ENCODE results near the gene CYBC1. TPM values are rescaled to one million over a fixed set of nuclear protein-coding genes. Genes with fewer than 3 reads are reported as not detected.

CYBC1 gene
- total and polyA plus RNA-seq, 3 experiments from 2014 or later, result 175 to 189 (median 184) TPM

GRCh38 chr17:82446124-82446523 is 4.4 kb downstream of the CYBC1 start:
- H3K27me3 Mint-ChIP-seq, result no peaks in the 10 kb centered on the region
- CTCF ChIA-PET, result no interaction called here

DNA sequence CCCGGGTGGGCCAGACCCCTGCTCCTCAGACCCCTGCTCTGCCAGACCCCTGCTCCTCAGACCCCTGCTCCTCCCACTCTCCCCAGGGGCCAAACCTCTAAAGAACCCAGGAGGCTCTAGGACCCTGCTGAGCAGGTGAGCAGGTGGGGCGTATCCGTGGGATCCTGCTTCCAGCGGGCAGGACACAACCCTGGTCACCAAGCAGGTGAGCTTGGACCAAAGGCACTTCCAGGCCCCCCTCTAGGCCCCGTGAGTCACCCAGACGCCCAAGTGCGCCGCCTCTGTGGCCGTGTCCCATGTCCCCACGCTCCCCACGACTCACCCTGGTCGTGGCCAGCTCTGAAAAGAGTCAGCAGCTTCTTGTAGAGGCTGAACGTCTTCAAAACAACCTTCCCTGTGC is 5.0 kb downstream of the CYBC1 start:
- H3K4me3 ChIP-seq (ENCODE audit: low read length), result no peak overlapping the region
- Mint-ChIP-seq H3K9me3 (no peaks in the 10 kb centered on the region), H3K27ac (peak overlapping the region in 1 of 8 donors; percentile 79), H3K4me1 (peaks cover 15 to 38% (median 15%) of the 10 kb centered on the region in 3 donors), H3K4me3 (no peak overlapping the region), H3K27me3 (no peaks in the 10 kb centered on the region), H3K36me3 (peaks cover 0 to 56% (median 0%) of the 10 kb centered on the region in 3 donors)
- CTCF ChIA-PET, result no interaction called here
- DNase-seq, result no peak
- no peak overlapping the region for H3K27ac ChIP-seq (ENCODE audit: low read depth, low read length)
- peaks cover 14% of the 10 kb centered on the region for H3K4me1 ChIP-seq (ENCODE audit: insufficient read depth, low read length)
- POLR2A ChIA-PET, result no interaction called here
- H3K27me3 ChIP-seq (ENCODE audit: insufficient read depth, low read length, poor library complexity, severe bottlenecking), result no peaks in the 10 kb centered on the region
- H3K36me3 ChIP-seq (ENCODE audit: insufficient read depth, low read length), result peaks cover 13% of the 10 kb centered on the region
- H3K9me3 ChIP-seq (ENCODE audit: low read length), result no peaks in the 10 kb centered on the region

More at GRCh38 chr17:82446124-82446523, 4.4 kb downstream of the CYBC1 start:
- POLR2A ChIA-PET, result no interaction called here
- no peaks in the 10 kb centered on the region for H3K27me3 ChIP-seq (ENCODE audit: insufficient read depth, low read length, poor library complexity, severe bottlenecking)
- no peak for DNase-seq
- H3K9me3 Mint-ChIP-seq, result no peaks in the 10 kb centered on the region
- peaks cover 18 to 43% (median 21%) of the 10 kb centered on the region in 3 donors for H3K4me1 Mint-ChIP-seq
- H3K27ac ChIP-seq (ENCODE audit: low read depth, low read length), result no peak overlapping the region
- H3K27ac Mint-ChIP-seq, result peak overlapping the region in 2 of 8 donors; percentile 76 to 79
- peaks cover 0 to 56% (median 0%) of the 10 kb centered on the region in 3 donors for H3K36me3 Mint-ChIP-seq
- H3K4me3 ChIP-seq (ENCODE audit: low read length), result no peak overlapping the region
- H3K36me3 ChIP-seq (ENCODE audit: insufficient read depth, low read length), result peaks cover 13% of the 10 kb centered on the region
- no peaks in the 10 kb centered on the region for H3K9me3 ChIP-seq (ENCODE audit: low read length)
- peaks cover 17% of the 10 kb centered on the region for H3K4me1 ChIP-seq (ENCODE audit: insufficient read depth, low read length)
- peak overlapping the region in 1 of 7 donors; percentile 32 for H3K4me3 Mint-ChIP-seq

- no peak for DNase-seq
- Histone ChIP-seq H3K27ac (ENCODE audit: low read depth, low read length) (no peak overlapping the region), H3K4me3 (ENCODE audit: low read length) (no peak overlapping the region), H3K4me1 (ENCODE audit: insufficient read depth, low read length) (peaks cover 14% of the 10 kb centered on the region), H3K27me3 (ENCODE audit: insufficient read depth, low read length, poor library complexity, severe bottlenecking) (no peaks in the 10 kb centered on the region), H3K36me3 (ENCODE audit: insufficient read depth, low read length) (peaks cover 13% of the 10 kb centered on the region), H3K9me3 (ENCODE audit: low read length) (no peaks in the 10 kb centered on the region)
- Mint-ChIP-seq H3K36me3 (peaks cover 0 to 61% (median 0%) of the 10 kb centered on the region in 3 donors), H3K4me1 (peaks cover 15 to 42% (median 16%) of the 10 kb centered on the region in 3 donors), H3K27ac (no peak overlapping the region), H3K9me3 (no peaks in the 10 kb centered on the region), H3K27me3 (no peaks in the 10 kb centered on the region), H3K4me3 (no peak overlapping the region)
- POLR2A ChIA-PET, result no interaction called here
- CTCF ChIA-PET, result no interaction called here
Measured at GRCh38 chr17:82444941-82445521, 5.5 kb downstream of the CYBC1 start.

GRCh38 chr17:82444284-82444893 is 6.2 kb downstream of the CYBC1 start:
- peaks cover 13% of the 10 kb centered on the region for H3K36me3 ChIP-seq (ENCODE audit: insufficient read depth, low read length)
- POLR2A ChIA-PET, result no interaction called here

GRCh38 chr17:82443465-82444283 is 6.9 kb downstream of the CYBC1 start:
- Mint-ChIP-seq H3K27ac (no peak overlapping the region), H3K27me3 (no peaks in the 10 kb centered on the region), H3K36me3 (peaks cover 0 to 49% (median 0%) of the 10 kb centered on the region in 3 donors), H3K9me3 (no peaks in the 10 kb centered on the region), H3K4me1 (peaks cover 5 to 31% (median 6%) of the 10 kb centered on the region in 3 donors), H3K4me3 (no peak overlapping the region)
- H3K4me1 ChIP-seq (ENCODE audit: insufficient read depth, low read length), result peaks cover 9% of the 10 kb centered on the region
- DNase-seq, result peak in 1 of 5 donors; percentile 42
- H3K27me3 ChIP-seq (ENCODE audit: insufficient read depth, low read length, poor library complexity, severe bottlenecking), result no peaks in the 10 kb centered on the region
- H3K27ac ChIP-seq (ENCODE audit: low read depth, low read length), result no peak overlapping the region
- ChIA-PET CTCF (no interaction called here), POLR2A (no interaction called here)
- H3K4me3 ChIP-seq (ENCODE audit: low read length), result no peak overlapping the region
- no peaks in the 10 kb centered on the region for H3K9me3 ChIP-seq (ENCODE audit: low read length)
- H3K36me3 ChIP-seq (ENCODE audit: insufficient read depth, low read length), result peaks cover 13% of the 10 kb centered on the region

More at GRCh38 chr17:82444284-82444893, 6.2 kb downstream of the CYBC1 start:
- no peak overlapping the region for H3K27ac ChIP-seq (ENCODE audit: low read depth, low read length)
- Mint-ChIP-seq H3K9me3 (no peaks in the 10 kb centered on the region), H3K4me1 (peaks cover 11 to 38% (median 12%) of the 10 kb centered on the region in 3 donors), H3K27ac (no peak overlapping the region), H3K36me3 (peaks cover 0 to 55% (median 0%) of the 10 kb centered on the region in 3 donors), H3K4me3 (no peak overlapping the region), H3K27me3 (no peaks in the 10 kb centered on the region)
- no peaks in the 10 kb centered on the region for H3K27me3 ChIP-seq (ENCODE audit: insufficient read depth, low read length, poor library complexity, severe bottlenecking)
- no peak for DNase-seq
- CTCF ChIA-PET, result no interaction called here
- peaks cover 14% of the 10 kb centered on the region for H3K4me1 ChIP-seq (ENCODE audit: insufficient read depth, low read length)
- no peaks in the 10 kb centered on the region for H3K9me3 ChIP-seq (ENCODE audit: low read length)
- H3K4me3 ChIP-seq (ENCODE audit: low read length), result no peak overlapping the region

DNA sequence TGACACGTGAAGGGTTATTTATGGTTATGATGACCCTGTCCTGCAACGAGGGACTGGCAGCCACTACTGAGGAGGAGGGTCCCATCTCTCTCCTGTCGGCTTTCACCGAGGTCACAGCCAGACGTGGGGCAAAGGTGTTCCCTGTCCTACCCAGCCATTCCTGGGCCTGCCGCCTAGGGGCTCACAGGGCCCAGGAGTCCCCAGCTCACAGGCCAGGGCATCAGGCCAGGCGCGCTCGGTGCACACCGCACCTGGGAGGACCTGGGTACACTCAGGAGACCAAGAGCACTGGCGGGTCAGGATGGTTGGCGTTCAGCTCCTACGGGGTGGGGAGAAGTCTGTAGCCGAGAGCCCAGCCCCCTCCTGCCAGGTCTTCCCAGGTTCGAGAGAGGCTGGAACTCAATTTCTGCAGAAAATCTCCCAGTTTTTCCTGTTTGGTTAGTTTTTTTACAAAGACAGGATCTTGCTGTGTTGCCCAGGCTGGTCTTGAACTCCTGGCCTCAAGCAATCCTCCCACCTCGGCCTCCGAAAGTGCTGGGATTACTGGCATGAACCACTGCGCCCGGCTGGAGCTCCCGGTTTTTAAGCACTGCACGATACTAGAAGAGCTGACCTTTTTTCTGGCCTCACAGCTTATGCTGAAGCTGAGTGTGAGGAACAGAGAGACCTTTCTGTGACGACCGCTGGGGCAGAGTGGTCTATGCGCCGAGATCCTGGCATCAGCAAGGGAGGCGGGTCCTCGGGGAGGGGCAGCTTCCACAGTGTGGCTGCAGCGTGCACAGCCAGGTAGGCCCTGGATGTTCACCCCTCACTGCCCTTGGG is 7.7 kb downstream of the CYBC1 start:
- CTCF ChIA-PET, result no interaction called here
- no peak overlapping the region for H3K27ac ChIP-seq (ENCODE audit: low read depth, low read length)
- H3K27me3 ChIP-seq (ENCODE audit: insufficient read depth, low read length, poor library complexity, severe bottlenecking), result no peaks in the 10 kb centered on the region
- H3K4me1 ChIP-seq (ENCODE audit: insufficient read depth, low read length), result peaks cover 3% of the 10 kb centered on the region
- Mint-ChIP-seq H3K4me3 (no peak overlapping the region), H3K4me1 (peaks cover 5 to 28% (median 5%) of the 10 kb centered on the region in 3 donors), H3K36me3 (peaks cover 0 to 49% (median 0%) of the 10 kb centered on the region in 3 donors), H3K27ac (peak overlapping the region in 2 of 8 donors; percentile 63 to 64), H3K27me3 (no peaks in the 10 kb centered on the region), H3K9me3 (no peaks in the 10 kb centered on the region)
- no peak for DNase-seq
- H3K4me3 ChIP-seq (ENCODE audit: low read length), result no peak overlapping the region
- POLR2A ChIA-PET, result no interaction called here
- peaks cover 13% of the 10 kb centered on the region for H3K36me3 ChIP-seq (ENCODE audit: insufficient read depth, low read length)
- H3K9me3 ChIP-seq (ENCODE audit: low read length), result no peaks in the 10 kb centered on the region

- peak in 1 of 5 donors; percentile 42 for DNase-seq
- Mint-ChIP-seq H3K27me3 (no peaks in the 10 kb centered on the region), H3K4me3 (no peak overlapping the region), H3K9me3 (no peaks in the 10 kb centered on the region), H3K36me3 (peaks cover 0 to 48% (median 0%) of the 10 kb centered on the region in 3 donors), H3K4me1 (peaks cover 0 to 23% (median 1%) of the 10 kb centered on the region in 3 donors), H3K27ac (peak overlapping the region in 2 of 8 donors; percentile 64 to 84)
- ChIA-PET POLR2A (no interaction called here), CTCF (no interaction called here)
- no peak overlapping the region for H3K4me3 ChIP-seq (ENCODE audit: low read length)
- H3K9me3 ChIP-seq (ENCODE audit: low read length), result no peaks in the 10 kb centered on the region
- no peaks in the 10 kb centered on the region for H3K4me1 ChIP-seq (ENCODE audit: insufficient read depth, low read length)
- peaks cover 13% of the 10 kb centered on the region for H3K36me3 ChIP-seq (ENCODE audit: insufficient read depth, low read length)
- H3K27me3 ChIP-seq (ENCODE audit: insufficient read depth, low read length, poor library complexity, severe bottlenecking), result no peaks in the 10 kb centered on the region
- H3K27ac ChIP-seq (ENCODE audit: low read depth, low read length), result no peak overlapping the region
Measured at GRCh38 chr17:82441691-82442487, 8.7 kb downstream of the CYBC1 start.

Data from CD8-positive, alpha-beta memory T cell (primary cell).